HG03066 (cell line): ENCODE measurements around the gene EXOSC7.
"Not testable (repeated sequence)": the region's sequence is repeated elsewhere in the genome, so short reads cannot be mapped to it uniquely, and the experiment has no call there.

Experiments
- ATAC-seq: cut with Tn5 transposase; IDR thresholded peaks from one replicate; pipeline ENCODE4 v1.9.1; 2021; ENCODE audit warnings: low read depth; ENCODE audit not compliant: unreplicated experiment

EXOSC7 gene

GRCh38 chr3:44976002-44976815 is at the start of gene EXOSC7, which contains the start of gene ZDHHC3:
Gene EXOSC7, plus strand, starts transcription at chr3:44976244. Its CDS starts 34 bp downstream, at chr3:44976278.
Gene ZDHHC3, minus strand, starts transcription at chr3:44976174. Its CDS starts 16,738 bp downstream, at chr3:44959436.
- peak; percentile 75 for ATAC-seq

DNA sequence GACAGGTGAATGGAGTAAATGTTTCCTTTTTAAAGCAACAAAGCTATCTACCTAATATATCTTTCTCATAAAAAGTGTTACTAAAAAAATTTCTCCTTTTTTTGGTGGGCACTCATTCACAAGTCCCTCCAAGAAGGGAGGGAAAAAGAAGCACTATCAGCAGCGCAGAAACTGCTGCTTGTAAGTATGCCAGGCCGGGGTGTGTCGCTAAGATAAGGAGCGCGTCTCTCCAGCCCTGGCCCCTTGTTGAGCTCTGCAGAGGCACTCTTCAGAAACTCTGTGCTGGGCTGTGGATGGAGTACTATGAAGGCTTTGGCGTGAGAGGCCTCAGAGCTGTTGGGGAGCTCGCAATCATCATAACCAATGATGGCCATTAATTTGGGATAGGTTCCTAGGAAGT is 49.1 kb upstream of the EXOSC7 start:
- ATAC-seq, result no peak

DNA sequence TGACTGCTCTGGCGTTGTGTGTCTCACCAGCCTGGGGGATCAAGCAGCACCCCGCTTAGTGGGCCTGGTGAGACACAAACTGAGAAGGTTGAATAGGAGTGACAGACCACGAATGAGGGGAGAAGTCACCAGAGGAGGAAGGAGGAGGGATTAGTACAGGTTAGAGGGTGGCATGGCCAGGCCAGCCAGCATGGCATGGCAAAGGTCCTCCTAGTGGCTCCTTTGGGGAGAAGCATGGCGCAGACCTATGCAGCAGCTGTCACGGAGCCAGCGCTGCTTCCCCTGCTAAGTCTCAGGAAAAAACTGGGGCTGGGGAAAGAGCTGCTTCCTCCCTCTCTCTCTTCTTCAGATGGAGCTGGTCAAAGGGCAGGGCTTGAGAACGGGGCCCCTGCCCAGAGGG is 48.7 kb upstream of the EXOSC7 start:
- ATAC-seq, result no peak

DNA sequence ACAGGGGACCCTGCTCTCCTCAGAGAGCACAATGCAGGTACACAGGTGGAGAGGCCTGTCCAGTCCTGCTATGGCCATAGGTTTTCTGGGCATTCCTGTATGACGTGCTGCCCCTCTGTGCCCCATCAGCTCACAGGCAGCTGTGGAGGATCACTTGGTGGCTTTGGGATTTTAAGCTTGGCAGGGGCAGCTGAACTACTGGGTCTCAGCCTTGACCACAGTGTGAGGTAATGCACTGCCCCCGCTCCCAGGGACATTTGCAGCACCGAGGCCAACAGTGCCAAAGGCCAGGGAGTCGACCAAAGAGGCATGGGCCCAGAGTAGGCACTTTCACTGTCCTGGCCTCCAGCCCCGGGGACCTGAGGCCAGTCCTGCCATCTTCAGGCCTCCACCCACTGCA is 46.3 kb upstream of the EXOSC7 start:
- ATAC-seq, result no peak

GRCh38 chr3:44930911-44931310 is 45.1 kb upstream of the EXOSC7 start:
- no peak for ATAC-seq

- ATAC-seq, result no peak
These were observed 44.3 kb upstream of the EXOSC7 start for GRCh38 chr3:44931791-44932190.

- ATAC-seq, result no peak
These were observed 43.8 kb upstream of the EXOSC7 start for GRCh38 chr3:44932271-44932670.

DNA sequence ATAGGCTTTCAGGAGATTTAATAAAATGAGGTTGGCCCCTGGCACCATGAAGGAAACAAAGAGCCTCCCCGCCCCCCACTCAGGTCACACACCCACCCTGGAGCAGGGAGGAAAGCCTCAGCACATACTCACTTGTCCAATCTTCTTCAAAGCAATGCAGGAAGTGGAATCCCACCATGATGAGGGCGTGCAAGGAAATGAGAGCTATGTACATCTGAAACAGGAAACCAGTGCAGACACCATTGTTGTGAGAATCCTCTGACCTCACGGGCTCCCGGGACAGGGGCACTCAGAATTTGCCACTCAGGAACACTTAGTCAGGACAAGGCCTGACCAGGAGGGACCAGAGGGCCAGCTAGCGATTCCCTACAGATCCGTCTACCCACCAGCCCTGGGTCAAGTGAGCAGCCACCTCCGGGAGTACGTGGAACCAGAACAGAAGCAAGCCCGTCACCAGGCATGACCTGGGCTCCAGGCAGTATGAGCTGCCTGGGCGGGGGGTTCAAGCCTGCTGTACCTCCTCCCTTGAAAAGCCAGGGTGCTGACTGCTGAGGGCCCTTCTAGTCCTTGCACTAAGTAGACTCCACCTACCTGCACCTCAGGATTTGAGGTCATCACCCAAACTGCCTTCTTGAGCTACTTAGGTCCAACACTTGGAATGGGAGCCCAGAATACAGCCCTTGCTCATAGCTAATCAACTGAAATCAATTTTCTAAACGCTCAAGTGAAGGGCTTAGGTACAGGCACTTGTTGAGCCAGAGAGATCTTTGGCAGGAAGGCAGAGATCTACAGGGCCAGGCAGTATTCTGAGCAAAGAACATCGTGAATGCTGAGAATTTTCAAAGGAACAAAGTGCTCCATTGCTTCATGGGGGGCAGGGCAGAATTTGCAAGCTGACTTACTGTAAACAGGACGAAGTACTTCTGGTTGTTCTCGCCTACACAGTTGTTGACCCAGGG is 42.8 kb upstream of the EXOSC7 start:
- ATAC-seq, result no peak

DNA sequence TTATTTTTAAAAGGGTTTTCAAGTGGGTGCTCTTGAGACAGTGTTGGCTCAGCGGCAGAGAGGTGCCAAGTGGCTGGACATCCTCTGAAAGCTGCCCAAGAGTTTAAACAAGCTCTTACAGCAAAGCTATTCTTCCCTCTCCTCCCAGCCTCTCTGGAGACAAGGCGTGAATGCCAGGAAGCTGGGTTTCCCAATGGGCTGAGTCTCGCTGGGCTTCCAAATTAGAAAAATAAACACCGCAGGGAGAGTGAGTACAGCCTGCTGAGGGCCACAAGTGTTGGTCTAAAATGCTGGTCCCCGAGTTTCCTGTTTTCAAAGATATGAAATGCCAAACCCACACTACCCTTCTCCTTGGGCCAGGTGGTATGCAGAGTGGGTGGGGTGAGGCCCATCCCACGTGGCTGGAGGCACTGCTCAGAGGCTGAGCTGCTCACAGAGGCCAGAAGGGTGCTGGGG is 36.4 kb upstream of the EXOSC7 start:
- no peak for ATAC-seq

DNA sequence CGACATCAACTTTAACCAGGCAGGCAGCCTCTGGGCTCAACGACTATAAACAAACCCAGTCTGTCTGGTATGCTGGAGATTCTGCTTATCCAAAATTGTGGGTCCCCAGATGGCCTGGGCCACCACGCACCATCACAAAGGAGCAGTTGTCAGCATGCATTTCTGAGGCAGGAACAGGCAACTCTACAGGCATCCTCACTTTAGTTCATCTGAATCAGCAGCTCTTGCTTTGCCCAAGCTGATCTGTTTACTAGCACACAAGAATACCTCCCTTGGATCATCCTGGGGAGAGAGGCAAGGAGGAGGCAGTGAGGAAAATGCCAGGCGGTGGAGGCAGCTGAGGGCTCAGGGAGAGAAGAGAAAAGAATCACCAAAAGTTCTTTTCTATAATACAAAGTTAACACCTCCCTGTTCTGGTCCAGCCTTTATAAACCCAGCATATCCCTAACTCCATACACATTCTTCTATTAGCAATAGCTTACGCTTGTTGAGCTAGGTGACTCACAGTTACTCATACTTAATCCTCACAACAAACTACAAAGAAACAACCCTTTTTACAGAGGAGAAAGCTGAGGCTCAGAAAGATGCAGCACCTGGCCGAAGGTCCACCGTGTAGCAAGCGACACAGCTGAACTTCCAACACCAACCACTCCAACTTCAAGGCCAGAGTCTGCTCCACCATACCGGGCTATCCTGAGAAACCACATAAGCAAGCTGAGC is 33.7 kb upstream of the EXOSC7 start:
- ATAC-seq, result no peak

GRCh38 chr3:44948239-44948638 is 27.8 kb upstream of the EXOSC7 start:
- ATAC-seq, result no peak

DNA sequence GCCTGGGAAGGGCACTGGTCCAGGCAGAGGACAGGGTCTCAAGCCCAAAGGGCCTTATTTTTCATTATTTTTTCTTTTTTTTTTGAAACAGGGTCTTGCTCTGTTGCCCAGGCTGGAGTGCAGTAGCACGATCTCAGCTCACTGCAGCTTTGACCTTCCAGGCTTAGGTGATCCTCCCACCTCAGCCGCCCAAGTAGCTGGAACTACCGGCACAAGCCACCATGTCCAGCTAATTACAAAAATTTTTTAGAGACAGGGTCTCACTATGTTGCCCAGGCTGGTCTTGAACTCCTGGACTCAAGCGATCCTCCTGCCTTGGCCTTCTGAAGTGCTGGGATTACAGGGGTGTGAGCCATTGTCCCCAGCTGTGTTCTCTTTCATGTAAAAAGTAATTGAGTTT is 26.3 kb upstream of the EXOSC7 start:
- not testable (repeated sequence) for ATAC-seq

- ATAC-seq, result no peak
These were observed 25.7 kb upstream of the EXOSC7 start for GRCh38 chr3:44950275-44950734.

DNA sequence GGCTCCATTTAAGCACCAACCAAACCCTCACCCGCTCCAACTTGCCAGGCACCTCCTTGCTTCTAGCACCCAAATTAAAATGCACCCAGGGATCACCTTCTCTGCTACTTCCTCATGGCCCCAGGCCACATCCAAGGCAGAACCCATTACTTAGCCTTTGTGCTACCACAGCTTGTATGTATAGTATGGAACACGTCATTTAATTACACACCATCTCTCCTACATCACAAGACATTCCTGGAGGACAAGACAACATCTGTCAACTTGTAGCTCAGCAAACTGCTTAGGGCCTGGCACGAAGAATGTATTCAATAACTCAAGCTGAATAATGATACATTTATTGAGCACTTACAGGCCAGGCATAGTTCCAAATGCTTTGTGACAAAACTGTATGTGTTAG is 23.4 kb upstream of the EXOSC7 start:
- no peak for ATAC-seq

- ATAC-seq, result no peak
These were observed 21.7 kb upstream of the EXOSC7 start for GRCh38 chr3:44954304-44954703.

- peak; percentile 85 for ATAC-seq
These were observed 21.1 kb upstream of the EXOSC7 start for GRCh38 chr3:44954962-44955361.

DNA sequence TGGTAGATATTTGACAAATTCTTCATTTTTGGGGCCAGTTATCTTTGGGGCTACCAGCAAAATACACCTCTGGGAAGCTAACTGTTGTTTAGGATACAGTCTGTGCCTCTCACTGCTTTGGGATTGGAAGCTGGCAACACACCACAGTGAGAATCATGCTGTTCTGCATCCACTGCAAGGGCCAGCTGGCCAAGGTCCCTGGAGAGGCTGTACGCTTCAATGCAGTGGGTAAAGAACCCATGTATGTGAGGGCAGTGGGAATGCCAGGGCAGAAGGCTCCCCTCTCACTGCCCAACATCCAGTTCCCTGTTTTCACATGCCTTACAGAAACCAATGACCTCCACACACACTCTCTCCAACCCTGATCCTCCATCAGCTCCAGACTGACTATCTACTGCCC is 20.1 kb upstream of the EXOSC7 start:
- ATAC-seq, result no peak

DNA sequence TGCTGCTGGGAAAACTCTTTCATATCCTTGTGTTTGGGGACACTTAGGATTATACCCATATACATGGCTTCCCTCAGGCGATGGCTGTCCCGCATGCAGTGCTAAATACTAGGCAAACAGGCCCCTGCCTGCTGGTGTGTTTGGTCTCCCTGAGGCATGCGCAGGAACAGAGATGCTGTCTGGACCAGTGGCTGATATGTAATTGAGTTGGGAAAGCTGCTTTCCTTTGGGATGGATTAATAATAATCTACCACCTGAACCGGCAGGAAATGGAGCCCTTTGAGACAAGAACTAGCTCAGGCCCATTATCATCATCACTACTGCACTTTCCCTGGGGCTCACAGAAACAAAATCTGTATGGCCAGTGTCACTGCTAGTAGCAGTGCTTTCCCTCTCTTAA is 18.1 kb upstream of the EXOSC7 start:
- ATAC-seq, result no peak

DNA sequence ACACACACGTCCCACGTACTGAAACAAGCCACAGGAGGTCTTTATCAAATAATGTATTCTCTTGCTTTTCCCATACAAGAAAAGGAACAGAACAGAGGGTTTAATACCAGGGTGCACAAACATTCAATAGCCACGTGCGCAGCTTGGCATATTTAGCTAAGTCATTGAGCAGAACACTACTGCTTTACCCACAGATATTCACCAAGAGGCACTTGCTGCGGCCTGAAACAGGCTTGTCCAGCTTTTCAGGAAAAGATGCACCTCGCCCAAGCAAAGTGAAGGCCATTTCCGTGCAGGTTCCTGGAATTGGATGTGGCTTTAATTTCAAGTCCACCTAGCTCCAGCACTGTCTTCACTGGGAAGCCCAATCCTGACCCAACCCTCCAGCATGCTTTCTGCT is 17.7 kb upstream of the EXOSC7 start:
- ATAC-seq, result no peak

GRCh38 chr3:44960387-44961026 is 15.5 kb upstream of the EXOSC7 start:
- peak; percentile 46 for ATAC-seq
